Stimulated activated CD8-positive, alpha-beta memory T cell treated with anti-CD3 and anti-CD28 coated beads, Interleukin-15, amount 100 ng/mL, for 48 hours (primary cell): ENCODE results near the gene PLTP.
"Not testable (repeated sequence)": the region's sequence is repeated elsewhere in the genome, so short reads cannot be mapped to it uniquely, and the experiment has no call there.

Source experiments
- DNase-seq, 2 donors: peaks; one replicate each; pipeline ENCODE4 v3.0.0-alpha.2; 2020; ENCODE audit warnings: low read depth in 2 of 2

The PLTP gene, protein sequence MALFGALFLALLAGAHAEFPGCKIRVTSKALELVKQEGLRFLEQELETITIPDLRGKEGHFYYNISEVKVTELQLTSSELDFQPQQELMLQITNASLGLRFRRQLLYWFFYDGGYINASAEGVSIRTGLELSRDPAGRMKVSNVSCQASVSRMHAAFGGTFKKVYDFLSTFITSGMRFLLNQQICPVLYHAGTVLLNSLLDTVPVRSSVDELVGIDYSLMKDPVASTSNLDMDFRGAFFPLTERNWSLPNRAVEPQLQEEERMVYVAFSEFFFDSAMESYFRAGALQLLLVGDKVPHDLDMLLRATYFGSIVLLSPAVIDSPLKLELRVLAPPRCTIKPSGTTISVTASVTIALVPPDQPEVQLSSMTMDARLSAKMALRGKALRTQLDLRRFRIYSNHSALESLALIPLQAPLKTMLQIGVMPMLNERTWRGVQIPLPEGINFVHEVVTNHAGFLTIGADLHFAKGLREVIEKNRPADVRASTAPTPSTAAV

DNA sequence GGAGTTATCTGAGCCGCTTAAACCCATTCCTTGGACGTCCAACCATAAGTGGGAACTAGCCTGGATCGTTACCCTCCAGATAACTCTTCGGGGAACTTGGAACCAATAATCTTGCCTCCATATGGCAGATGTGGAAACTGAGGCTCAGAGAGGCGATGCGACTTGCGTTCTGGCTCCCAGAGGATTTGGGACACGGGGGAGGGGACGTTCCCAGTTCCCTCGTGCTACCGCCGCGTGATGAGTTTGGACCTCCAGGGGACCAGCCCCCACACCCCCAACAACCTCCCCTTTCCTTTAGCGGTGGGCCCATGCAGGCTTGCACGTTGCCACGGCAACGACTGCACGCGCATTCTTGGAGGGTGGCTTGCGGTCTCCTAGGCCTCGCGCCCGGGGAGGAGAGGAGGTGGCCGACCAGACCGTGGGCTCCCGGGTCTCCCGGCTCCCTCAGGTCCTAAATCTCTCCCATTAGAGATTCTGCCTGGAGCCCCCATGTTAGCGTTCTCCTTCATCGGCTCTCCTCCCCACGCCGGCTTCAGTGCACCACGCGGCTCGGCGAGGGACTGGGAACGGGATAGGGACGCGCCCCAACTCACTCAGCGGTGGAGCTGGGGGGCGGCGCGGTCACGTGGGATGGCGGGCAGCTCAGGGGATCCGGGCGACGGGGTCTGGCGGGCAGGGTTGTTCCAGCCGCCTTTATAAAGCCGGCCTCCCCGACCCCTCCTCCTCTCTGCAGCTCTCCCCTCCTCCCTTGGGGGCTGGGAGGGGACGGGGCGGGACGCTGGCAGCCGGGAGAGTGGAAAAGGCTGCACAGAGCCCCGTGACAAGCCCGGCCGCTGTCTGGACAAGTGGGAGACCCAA is at the start of gene PLTP:
Gene PLTP, minus strand, starts transcription at position 670 of the 858 bp plus-strand sequence. CDS start 703 bp downstream, outside the sequence.
- DNase-seq, result peak in 1 of 2 donors; percentile 27

DNA sequence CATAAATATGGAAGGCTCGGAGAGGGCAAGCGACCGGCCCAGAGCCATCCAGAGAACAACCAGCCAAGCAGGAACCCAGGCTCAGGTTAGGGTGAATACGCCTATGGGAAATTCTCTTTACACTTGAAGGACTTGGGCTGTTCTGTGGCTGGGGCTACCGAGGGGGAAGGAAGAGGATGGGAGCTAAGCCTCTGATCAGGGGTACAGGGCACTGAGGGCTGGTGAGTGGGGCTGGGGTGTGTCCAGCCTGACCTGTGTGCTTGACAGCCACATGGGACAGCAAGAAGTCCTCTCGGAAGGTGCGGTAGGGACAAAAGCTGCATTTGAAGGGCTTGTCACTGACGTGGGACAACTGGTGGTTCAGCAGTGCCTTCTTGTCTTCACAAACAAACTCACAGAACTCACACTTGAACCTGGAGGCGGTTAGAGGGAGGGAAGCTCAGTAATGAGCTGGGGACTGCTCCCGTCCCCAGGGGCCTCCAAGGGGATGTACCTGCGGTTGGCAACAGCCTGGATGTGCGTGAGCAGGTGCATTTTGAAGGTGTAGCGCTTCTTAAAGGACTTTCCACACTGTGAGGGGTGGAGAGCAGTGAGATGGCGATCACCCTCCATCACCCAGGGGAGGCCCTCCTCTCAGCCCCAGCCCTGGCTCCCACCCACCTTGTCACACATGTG is 48.1 kb upstream of the PLTP start:
- no peak for DNase-seq

DNA sequence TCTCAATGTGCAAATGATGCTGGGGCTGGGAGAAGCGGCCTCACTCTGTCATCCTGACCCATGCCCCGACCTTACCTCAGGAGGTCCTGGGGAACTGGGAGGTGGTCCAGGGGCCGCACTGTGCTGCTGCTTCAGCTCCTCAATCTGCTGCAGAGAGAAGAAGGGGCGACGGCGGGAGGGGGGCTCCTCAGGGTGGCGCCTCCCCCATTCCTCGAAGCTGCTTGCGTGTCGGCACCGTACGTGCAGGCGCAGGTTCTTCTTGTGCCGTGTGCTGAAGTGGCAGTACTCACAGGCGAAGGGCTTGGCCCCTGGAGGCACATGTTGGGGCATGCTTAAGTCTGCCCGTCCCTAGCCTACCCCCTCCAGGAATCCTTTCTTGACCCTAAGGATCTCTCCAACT is 47.2 kb upstream of the PLTP start:
- DNase-seq, result no peak

DNA sequence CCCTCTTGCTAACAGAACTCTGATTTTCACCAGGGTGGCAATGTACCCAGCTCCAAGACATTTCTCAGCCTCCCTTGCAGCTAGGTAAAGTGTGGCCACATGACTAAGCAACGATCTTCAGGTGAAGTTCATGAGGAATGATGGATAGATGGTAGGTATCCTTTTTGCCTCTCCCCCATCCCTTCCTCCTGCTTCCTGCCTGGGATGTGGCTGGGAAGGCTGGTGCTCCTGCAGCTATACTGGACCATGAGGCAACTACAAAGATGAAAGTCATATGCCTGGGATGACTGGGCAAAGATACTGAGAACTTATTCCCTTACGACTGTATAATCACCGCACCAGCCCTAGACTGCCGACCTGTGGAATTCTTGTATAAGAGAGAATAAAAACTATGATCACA is 46.6 kb upstream of the PLTP start:
- no peak for DNase-seq

DNA sequence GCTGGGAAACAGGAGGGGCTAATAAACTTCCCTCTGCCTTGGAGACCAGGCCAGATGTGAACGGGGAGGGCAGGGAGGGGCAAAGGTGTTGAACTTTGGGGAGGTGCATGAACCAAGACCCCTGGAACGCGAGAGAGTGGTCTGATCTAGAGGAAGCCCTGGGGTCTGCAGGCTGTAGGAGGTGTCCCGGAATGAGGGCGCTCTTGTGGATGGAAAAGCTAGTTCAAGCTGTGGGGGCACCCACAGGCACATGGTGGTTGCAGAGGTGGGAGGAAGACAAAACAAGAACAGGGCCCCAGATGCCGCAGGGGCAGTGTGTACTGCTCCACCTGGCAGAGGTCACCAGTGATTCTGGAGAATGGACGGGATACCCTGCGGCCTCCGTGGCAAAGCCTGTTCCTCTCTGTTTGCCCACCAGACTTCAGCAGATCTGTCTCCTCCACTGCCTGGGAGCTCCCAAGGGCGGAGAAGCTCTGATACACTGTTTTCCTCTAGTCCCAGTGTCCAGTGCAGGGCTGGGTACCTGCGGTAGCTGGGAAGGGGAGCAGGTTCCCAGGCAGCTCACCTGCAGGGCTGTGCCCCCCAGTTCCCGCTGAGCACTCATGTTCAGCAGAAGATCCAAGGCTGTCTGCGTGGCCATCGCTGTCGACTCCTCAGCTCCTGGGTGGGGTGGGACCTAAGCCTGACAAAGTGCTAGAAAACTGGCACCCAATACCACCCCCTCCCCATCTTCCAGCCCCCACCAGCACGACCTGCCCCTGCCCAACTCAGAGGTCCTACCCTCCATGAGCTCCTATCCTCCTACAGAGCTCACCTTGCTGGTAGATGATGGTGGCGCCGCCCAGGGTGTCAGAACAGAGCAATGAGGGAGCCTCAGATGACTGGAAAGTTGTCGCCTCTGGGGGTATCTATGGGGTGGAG is 45.3 kb upstream of the PLTP start:
- DNase-seq, result no peak

DNA sequence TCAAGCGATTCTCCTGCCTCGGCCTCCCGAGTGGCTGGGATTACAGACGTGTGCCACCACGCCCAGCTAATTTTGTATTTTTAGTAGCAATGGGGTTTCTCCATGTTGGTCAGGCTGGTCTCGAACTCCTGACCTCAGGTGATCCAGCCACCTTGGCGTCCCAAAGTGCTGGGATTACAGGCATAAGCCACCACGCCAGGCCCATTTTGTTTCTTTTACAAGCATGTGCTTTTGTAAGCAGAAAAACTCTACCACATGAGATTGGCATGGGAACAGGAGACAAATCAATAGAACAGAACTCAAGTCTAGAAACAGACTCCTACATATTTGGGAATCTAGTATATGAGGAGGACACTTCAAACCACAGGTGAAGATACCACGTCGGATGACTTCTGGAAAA is 44.4 kb upstream of the PLTP start:
- DNase-seq, result not testable (repeated sequence)

DNA sequence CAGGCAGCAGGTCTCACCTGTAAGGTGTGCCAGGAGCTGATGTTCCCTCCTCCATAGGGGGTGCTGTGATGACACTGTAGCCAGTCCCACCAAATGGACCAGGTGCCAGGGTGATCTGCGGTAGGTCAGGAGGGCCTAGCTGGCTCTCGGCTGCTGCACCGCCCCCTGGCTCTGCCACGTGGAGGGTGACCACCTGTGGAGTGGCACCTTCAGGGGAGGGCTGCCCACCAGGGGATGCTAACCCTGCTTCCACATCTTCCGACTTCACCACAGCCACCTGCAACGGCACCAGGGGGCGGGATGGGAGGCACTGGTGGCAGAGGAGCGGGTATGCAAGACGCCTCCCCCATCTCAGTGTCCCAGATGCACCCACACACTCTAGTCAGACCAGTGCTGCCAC is 41.7 kb upstream of the PLTP start:
- no peak for DNase-seq

DNA sequence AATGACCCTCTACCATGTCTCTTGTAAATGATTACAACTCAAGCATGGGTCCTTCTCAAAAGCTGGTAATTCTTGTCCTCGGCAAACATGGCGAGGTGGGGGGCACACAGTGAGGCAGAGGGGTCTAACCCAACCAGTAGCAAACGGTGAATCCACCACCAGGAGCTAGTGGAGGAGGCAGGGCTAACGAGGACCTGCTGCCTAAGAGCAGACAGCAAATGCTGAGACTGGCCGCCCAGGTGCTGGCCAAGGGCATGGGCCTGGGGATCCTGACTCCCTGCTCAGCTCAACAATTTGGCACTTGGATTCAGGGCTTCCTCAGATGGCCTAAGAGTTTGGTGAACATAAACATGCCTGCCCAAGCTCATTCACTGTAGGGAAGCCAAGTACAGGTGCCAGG is 40.9 kb upstream of the PLTP start:
- DNase-seq, result no peak

DNA sequence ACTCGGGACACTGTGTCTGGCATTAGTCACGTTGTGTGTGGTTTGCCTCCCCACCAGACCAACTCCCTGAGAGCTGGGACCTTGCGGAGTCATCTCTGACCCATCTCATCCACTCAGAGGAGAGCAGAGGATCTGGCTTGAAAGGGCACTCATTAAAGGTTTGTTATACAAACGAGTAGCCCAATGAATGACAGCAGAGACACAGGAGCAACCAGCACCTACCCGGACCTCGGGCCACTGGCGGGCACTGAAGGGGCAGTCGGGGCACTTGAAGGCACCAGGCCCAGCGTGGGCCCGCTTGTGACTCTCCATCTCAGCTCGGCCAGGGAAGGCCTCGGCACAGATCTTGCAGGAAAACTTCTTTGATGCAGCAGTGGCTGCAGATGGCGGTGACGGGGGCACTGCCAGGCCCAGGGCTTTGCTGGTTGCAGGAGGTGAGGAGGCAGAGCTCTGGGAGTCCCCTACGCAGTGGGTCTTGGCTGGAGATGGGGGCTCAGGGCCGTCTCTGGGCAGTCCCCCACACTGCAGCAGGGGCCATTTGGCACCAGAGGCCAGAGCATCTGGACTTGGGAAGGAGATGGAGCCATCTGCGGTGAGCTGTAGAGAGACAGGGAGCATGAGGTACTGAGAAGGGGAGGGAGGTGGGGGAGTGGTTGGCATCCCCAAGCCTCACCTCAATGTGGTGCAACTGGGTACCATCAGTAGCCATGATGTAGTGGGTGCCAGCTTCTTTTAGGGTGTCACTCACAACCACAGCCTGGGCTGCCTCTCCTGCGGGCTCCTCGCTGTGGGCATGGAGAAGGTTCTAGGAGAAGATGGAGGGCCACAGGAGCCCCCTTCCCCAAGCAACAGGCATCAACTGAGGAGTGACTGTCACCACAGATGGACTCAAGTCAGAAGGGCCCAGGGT is 40.2 kb upstream of the PLTP start:
- DNase-seq, result no peak

DNA sequence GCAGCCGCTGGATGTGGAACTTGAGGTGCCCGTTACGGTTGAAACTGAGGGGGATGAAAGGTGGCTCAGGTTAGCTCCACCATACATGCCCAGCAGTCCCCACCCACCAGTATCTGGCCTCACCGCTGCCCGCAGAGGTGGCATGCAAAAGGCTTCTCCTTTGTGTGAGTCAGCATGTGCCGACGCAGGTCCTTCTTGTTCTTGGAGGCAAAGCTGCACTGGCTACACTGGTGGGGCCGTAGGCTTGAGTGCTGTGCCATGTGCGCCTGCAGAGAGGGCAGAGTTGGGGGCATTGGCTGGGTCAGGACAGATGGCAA is 38.3 kb upstream of the PLTP start:
- no peak for DNase-seq

DNA sequence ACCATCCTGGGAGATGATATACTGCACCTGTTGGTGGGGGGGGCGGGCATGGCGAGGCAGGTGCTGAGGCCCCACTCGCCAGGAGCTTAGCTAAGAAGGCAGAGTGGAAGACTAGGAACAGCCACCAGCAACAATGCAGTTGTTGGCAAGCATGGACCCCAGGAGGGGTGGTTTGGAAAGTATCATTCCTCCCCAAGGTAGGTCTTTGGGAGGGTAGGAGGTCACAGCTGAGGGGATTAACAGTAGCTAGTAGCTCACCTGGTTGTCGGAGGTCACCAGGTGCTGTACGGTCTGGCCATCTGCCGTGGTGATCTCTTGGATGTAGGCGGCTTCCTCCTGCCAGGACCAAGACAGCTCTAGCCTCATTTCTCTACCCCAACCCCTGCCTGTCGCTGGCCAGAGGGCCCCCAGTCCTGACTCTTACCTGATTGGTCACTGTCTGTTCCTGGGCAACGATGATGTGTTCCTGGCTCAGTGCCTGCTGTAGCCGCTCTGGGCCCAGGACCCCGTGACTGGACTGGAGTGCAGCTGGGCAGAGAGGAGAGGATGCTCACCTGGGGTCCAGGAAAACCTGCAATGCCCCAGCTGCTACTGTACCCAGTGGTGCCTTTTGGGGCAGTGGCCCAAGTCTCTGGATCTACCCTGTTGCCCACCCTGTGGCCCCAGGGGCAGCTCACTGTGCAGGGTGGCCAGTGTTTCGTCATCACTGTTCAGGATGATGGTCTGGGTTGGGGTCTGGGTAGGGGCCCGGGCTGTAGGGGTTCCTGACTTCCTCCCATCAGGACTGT is 37.8 kb upstream of the PLTP start:
- no peak for DNase-seq

DNA sequence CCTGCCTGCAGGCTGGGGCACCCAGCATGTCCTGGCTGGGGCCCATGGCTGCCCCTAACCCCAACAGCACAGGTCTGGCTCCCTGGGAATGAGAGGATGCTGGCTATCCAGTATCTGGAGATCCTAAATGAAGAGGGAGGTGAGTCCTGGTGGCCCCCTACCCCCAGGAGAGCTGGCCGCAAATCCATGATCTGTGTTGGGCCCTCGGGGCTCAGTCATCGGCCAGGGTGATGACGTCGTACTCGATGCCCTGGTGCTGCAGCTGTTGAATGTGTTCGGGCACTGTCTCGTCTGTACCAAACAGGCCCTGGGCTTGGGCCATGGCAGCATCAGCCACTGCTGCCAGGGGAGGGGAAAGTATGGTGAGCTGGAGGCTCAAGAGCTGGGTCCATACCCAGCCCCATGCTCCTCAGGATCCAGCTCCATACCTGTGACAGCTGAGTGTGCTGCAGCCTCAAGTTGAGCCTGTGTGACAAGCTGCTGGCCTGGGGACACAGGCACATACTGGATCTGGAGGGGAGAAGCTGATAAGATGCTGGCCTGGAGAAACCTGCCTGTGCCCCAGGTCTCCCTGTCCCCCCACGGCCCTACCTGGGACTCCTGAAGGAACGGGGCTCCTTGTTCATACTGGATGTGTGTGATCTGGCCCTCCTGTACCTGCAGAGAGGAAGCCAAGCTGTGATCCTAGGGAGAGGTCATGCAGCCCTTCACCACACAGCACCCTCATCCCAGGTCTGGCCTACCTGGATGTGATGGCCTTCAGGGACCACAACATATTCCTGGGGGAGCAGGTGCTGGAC is 37.0 kb upstream of the PLTP start:
- DNase-seq, result no peak

DNA sequence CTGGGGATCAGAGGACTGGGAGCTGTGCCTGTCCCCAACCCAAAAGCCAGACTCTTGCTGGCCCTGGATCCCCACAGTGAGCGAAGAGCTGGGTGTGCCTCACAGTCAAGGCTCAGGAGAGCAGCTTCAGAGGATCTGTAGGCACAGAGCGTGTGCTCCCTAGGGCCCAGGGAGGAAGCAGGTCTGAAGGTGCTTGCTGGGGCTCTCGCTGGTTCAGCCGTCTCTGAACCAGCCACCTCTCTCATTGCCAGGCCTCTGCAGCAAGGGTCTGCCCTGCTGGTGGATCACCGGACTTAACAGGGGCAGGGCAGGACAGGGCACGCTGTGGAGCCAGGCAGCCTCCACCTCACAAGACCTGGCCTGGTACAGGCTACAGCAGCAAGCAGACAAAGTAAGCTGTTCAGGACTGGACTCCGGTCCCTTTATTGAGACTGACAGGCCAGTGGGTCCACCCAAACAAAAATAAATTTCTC is 36.3 kb upstream of the PLTP start:
- no peak for DNase-seq

DNA sequence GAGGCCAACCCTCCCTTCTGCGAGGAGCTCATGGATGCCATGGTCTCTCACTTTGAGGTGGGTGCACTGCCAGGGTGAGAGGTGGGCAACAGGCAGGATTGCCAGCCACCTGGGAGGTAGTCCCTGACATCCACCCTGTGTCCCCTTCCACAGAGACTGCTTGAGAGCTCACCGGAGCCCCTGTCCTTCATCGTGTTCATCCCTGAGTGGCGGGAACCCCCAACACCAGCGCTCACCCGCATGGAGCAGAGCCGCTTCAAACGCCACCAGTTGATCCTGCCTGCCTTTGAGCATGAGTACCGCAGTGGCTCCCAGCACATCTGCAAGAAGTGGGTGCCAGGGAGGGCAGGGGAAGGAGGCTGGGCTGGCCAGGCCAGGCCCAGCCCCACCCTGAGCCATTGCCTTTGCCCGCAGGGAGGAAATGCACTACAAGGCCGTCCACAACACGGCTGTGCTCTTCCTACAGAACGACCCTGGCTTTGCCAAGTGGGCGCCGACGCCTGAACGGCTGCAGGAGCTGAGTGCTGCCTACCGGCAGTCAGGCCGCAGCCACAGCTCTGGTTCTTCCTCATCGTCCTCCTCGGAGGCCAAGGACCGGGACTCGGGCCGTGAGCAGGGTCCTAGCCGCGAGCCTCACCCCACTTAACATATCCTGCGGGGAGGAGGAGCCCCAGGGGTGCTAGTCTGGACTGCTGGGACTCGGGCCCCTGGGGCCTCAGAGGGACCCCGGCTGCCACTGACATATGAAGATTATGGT is 35.3 kb upstream of the PLTP start:
- no peak for DNase-seq

DNA sequence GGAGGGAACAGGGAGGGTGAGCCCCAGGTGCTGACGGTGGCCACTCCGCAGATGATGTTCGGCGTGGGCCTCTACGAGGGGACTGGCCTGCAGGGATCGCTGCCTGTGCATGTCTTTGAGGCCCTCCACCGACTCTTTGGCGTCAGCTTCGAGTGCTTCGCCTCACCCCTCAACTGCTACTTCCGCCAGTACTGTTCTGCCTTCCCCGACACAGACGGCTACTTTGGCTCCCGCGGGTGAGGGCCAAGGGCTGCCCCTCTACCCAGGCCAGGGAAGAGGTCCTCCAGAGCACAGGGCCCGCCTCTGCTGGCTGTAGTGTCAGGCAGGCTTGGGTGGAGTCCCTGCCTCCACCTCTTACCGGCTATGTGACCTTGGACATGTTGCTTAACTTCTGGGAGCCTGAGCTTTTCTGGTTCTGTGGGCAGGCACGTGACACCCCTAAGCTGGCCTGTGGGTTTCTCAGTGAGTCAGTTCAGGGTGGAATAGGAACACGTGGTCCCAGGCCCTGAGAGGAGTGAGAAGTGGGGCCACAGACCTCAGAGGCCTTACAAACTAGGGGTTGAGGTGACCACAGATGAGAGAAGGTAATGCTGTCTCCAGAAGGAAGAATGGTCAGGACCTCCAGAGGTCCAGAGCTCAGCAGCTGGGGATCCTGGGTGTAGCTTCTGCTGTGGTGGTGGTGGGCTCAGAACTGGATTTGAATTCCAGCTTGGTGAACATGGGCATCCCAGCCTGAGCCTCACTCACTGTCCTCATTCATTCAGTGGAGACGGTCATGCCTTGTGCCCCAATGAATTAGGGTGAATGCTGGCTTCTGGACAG is 34.4 kb upstream of the PLTP start:
- DNase-seq, result peak; percentile 42 to 50

DNA sequence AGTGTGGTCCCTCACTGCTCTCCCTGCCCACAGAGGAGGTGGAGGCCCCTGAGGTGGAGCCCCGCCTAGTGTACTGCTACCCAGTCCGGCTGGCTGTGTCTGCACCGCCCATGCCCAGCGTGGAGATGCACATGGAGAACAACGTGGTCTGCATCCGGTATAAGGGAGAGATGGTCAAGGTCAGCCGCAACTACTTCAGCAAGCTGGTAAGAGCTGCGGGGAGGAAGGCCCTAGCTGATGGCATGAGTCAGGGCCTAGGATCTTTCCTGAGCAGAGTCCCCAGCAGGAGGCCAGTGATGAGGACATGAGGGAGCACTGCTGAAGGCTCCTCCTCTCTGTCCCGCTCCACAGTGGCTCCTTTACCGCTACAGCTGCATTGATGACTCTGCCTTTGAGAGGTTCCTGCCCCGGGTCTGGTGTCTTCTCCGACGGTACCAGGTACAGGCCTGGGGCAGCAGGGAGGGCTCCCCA is 33.8 kb upstream of the PLTP start:
- DNase-seq, result no peak
